ENCODE results near the gene ADCK2.

- no peak for TF ChIP-seq CTCF (IDR thresholded peaks at IDR 0.05)
- no peak for TF ChIP-seq POLR2A (IDR thresholded peaks at IDR 0.05)
Observed at GRCh38 chr7:140649556-140650205, 23.1 kb upstream of the ADCK2 start.
